Stimulated activated CD8-positive, alpha-beta memory T cell treated with anti-CD3 and anti-CD28 coated beads, Interleukin-4, amount 100 ng/mL, for 1 hour (primary cell): ENCODE measurements around the gene PIP5KL1.

Experiments used
- DNase-seq, 2 donors: peaks; one replicate each; pipeline ENCODE4 v3.0.0-alpha.2; 2020; ENCODE audit warnings: low read depth in 2 of 2, low spot score in 1 of 2

The PIP5KL1 gene

DNA sequence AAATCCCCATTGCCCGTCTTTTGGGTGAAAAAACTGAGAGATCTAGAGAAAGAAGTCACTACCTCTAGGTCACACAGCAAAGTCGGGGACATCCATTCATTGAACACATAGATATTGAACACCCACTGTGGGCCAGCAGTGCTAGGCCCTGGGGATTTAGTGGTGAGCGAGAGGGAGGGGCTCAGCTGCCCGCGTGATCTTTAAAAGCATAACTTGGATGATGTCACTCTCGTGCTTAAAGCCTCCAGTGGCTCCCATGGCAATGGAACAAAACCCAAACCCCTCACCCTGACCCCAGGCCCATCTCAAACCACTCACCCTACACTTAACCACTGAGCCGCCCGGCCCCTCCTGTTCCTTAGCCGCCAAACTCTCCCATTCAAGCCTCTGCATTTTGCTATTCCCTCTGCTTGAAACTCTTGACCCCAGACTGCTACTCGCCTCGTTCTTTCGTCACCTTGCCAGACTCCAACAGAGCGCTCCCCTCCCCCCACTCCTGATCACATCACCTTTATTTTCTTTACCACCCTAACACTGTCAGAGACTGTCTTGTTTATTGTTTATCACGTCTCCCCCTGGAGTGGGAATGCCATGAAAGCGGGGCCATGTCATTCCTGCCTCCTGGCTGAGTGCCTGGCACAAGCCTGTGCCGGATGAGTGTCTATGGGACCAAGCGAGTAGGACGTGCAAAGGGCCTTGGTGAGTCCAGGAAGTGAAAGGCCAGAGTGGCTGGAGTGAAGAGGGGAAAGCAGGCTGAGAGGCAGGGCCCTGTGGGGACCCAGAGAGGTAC lies 710 bp upstream of the PIP5KL1 start:
- no peak for DNase-seq

DNA sequence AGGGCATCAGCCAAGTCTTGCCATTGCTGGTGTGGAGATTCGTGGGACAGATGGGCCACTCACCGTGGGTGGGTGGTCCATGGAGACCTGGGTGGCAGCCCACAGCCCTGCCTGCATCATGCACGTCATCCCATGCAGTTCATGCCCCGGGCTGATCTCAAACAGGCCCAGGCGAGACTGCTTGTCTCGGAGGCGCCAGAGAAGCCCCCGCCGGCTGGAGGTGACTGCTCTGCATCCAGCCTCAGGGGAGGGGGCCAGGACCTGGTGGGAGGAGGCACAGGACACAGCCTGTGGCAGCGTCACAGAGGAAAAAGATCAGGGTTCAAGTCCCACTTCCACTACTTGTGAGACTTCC lies 975 bp downstream of the PIP5KL1 start:
- no peak for DNase-seq

DNA sequence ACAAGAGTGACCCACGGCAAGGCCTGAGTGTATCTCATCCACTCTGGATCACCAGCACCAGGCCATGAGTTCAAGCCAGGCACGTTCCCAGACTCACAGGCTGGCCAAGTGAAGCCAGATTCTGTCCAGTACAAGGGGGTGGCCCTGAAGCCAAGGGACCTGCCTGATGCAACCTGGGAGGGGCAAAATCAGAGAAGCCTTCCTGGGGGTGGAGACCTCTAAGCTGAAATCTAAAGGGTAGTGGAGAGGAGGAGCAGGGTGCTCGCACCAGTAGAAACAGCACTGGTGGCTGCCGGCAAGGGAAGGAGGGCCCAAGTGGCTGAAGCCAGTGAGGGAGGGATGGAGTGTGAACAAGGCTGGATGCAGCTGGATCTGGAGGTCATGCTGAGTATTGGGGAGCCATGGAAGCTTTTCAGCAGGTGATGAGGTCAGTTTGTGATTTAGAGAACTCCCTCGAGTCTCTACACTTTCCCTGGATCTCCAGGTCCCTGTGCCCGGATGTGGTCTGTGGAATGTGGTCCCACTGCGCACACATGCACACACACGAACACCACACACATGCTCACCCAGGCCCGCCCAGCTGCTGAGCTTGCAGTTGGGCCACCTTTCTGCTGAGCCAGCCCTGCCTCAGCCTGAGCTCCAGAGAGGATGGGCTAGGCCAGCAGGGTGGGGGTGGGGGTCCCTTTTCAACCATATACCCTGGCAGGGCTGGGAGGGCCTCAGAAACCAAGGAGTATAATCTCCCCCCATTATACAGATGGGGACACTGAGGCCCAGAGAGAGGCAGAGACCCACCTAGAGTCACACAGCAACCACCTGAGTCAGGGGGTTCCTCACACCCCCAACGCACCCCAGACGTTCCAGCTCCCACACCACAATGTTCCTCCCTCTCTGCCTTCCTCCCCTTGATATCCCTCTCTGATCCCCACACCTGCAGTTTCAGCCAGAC lies 1.6 kb downstream of the PIP5KL1 start:
- DNase-seq: no peak

- DNase-seq: no peak
These were observed 2.4 kb downstream of the PIP5KL1 start for GRCh38 chr9:127927988-127928675.

DNA sequence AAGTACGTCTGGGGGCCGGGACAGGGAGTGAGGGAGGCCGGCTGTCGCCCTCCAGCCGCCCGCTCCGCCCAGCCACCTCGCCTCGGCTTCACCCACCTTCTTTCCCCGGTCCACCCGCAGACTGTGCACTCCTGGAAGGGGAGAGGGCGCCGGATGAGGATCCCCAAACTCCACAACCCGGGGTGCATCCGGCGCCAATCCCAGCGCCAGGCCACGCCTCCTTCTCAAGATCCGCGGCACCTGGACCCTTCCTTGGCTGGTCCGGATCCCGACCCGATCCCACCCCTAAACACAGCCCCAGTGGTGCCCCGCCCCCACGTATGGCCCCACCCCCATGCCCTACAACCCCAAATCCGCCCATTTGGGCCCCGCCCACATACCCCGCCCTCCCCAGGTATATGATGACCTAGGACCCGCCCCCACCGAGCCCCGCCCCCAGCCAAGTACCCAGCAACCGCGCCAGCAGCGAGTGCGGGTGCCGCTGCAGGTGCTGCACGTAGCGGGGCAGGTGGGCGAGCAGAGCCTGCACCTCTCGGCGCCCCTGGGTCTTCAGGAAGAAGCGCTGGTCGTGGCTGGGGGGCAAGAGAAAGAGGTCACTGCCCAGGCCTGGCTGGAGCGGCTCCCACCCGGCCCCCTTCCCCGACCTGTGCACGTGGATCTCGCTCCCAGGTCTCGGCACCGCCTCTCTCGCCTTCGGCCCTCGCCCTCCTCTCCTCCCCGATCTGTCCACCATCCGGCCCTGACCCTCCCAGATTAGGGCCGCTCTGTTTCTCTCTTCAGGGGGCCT lies 3.2 kb downstream of the PIP5KL1 start:
- peak; percentile 56 to 63 for DNase-seq

DNA sequence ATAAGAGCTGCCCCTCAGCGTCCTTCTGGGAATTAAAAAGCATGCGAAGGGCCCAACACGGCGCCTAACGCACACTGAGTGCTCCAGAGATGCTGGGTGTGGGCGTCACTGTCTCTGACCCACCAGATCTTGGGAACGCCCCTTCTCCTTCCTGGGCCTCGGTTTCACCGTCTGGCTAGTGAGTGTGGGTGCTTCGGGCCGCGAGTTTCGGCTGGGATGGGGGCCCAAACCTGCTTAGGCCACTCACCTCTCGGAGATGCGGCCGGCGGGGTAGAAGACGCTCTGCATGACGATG lies 3.7 kb downstream of the PIP5KL1 start:
- no peak for DNase-seq

DNA sequence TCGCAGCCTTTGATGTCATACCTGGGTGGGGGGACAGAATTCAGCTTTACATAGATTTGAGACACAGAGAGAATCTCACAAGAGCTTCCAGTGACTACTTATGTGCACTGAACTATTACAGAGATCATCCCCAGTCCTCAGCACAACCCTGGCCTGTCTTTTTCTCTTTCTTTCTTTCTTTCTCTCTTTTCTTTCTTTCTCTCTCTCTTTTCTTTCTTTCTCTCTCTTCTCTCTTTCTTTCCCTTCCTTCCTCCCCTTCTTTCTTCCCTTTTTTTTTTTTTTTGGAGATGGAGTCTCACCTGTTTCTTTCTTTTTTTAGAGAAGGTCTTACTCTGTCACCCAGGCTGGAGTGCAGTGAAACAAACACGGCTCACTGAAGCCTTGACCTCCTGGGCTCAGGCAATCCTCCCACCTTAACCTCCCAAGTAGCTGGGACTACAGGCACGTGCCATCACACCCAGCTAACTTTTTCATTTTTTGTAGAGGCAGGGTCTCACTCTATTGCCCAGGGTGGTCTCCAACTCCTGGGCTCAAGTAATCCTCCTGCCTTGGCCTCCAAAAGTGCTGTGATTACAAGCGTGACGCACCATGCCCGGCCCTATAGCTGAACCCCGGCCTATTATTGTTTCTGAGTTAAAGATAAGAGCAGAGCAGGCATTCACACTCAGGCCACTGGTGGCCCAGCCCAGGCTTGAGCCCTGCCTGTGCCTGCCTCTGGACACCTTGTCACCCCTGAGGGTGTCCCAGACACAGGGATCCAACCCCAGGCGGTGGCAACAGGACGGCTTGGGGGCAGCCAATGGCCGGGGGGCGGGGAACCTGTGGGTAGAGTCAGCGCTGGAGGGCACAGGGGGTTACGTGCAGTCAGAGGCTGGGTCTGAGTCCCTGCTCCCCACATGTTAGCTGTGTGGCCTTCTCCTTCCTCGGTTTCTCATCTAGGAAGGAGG lies 4.3 kb downstream of the PIP5KL1 start:
- no peak for DNase-seq

DNA sequence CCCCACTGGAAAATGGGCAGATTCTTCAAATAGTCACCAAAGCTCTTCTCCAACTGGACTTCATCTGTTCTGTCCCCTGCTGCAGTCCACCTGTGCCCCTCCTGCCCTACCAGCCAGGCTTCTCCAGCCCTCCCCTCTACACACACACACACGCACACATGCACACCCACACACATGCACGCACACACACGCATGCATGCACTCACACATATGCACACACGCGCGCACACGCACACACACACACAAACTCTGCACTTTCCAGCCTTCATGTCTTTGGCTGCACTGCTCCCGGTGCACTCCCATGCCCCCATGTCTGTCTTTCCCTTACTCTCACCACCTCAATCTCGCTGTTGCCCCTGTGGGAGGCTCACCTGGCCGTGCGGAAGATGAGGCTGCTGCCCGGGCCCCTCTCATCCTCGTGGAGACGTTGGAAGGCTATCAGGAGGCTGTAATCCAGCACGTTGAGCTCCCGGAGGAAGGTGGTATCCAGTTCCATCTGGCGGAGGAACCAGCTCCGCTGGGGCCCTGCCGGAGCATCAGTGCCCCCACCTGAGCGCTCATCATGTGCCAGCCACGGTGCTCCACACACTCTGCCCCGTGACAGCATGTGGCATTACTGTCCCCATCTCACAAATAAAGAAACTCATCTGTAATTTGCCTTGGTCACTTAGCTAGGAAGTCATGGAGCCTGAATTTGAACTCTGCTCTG lies 5.7 kb downstream of the PIP5KL1 start:
- no peak for DNase-seq

DNA sequence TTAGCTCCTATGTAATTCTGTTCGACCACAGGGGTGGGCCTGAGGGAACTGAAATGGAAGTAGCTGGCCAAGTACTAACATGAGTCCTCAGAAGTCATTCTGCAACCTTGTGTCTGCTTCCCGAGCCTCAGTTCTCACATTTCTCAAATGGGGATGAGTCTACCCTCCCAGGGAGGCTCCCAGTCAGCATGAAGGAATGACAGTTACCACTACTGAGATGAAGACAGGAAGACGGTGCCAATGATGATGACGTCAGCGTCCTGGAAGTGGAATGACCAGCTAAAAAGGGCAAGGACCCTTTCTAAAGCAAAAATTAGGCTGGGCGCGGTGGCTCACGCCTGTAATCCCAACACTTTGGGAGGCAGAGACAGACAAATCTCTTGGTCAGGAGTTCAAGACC lies 6.8 kb downstream of the PIP5KL1 start:
- DNase-seq: no peak

GRCh38 chr9:127923046-127923445 lies 7.5 kb downstream of the PIP5KL1 start:
- no peak for DNase-seq

GRCh38 chr9:127921557-127922120 lies 8.9 kb downstream of the PIP5KL1 start:
- DNase-seq: peak; percentile 63 to 78

- DNase-seq: no peak
These were observed 9.8 kb downstream of the PIP5KL1 start for GRCh38 chr9:127920794-127921193.

GRCh38 chr9:127919253-127919815 lies 11.2 kb downstream of the PIP5KL1 start:
- no peak for DNase-seq

GRCh38 chr9:127918183-127919107 lies 12.1 kb downstream of the PIP5KL1 start:
- DNase-seq: no peak

GRCh38 chr9:127917603-127918002 lies 13.0 kb downstream of the PIP5KL1 start:
- no peak for DNase-seq

DNA sequence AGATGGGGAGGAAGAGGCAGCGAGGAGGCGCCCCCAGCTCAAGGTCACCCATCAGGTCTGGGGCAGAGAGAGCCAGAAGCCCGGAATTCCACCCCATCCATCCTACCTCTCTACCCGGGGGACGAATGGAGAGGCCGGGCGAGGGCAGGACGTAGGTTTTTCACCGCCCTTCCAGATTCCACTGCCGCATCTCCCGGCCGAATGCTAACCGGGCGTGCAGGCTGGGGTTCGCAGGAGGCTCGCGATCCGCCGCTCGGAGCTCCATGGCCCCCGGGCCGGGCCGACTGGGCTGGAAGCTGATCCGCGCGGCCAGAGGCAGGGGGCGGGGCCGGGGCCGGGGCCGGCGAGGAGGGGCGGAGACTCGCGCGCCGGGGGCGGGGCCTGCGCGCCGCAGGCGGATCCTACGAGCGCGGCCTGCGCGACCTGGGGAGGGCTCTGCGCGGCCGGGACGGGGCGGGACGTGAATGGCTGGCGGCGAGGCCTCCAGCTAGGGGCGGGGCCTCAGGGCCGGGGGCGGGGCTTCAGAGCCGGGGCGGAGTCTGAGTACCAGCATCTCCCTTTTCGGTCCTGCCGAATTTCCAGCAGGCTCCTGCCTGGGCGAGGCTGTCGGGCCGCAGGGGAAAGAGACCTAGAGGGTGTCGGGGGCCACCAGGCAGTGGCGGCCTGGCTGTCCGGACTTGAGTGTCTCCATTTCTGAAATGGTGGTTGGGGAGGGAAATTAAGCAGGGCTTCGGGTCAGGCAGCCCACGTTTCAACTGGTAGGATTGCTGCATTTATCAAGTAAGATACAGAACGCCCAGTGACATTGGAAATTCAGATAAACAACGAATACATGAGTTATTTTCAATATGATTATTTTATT lies 13.6 kb downstream of the PIP5KL1 start, which contains the start of gene ST6GALNAC4:
ST6GALNAC4 (minus strand) TSS at position 322 of the 862 bp plus-strand sequence. CDS start 622 bp downstream, outside the sequence.
- peak; percentile 91 to 93 for DNase-seq
